Caco-2 (cell line): Measurements from ENCODE around the gene TOP3B. TPM values are rescaled to one million over a fixed set of nuclear protein-coding genes. Genes with fewer than 3 reads are reported as not detected.

Experiments
- Bru-seq: library from RNA; stranded (reverse); fragments of 400-500 nt; gene quantifications from one replicate; lab custom pipeline; 2021; lab: Mats Ljungman, UMichigan
- BruChase-seq, 2 experiments: library from RNA; stranded (reverse); fragments of 400-500 nt; gene quantifications; one replicate each; lab custom pipeline; 2021; lab: Mats Ljungman, UMichigan
- BruUV-seq: library from RNA; stranded (reverse); fragments of 400-500 nt; replicated peaks from 2 replicates; lab custom pipeline; 2021; lab: Mats Ljungman, UMichigan
- CTCF ChIA-PET: fragments of 300-600 bp; sonication (Branson Sonifier 250); formaldehyde crosslinking; loops from one replicate; lab custom pipeline; 2022; ENCODE audit warnings: antibody characterized with exemption; lab: Charles Lee
- POLR2A ChIA-PET: fragments of 300-600 bp; sonication (Branson Sonifier 250); formaldehyde crosslinking; loops from one replicate; lab custom pipeline; 2022; ENCODE audit warnings: antibody characterized with exemption; lab: Charles Lee
- DNase-seq, 2 experiments: peaks; one replicate each; pipeline versions ENCODE4 v3.0.0 to v3.0.0-alpha.2; 2020 to 2022
- H3K27me3 ChIP-seq: replicated peaks from 2 replicates; pipeline ENCODE4 v1.6.0; 2011; ENCODE audit warnings: low read length; ENCODE audit not compliant: control insufficient read depth, insufficient read depth
- H3K36me3 ChIP-seq: 2 replicates; pipeline ENCODE4 v1.5.1; 2011; ENCODE audit warnings: low read length; ENCODE audit not compliant: control insufficient read depth, insufficient read depth
- H3K4me1 ChIP-seq: fragments of 250-450 bp; sonication (Bioruptor Pico); 2 replicates; pipeline ENCODE4 v1.5.1; 2020; ENCODE audit warnings: mild to moderate bottlenecking
- H3K4me3 ChIP-seq: 2 replicates; pipeline ENCODE4 v1.5.1; 2011; ENCODE audit warnings: low read depth, mild to moderate bottlenecking, control low read depth, low read length
- H3K9me3 ChIP-seq: fragments of 250-450 bp; sonication (Bioruptor Pico); 2 replicates; pipeline ENCODE4 v1.5.1; 2020; ENCODE audit warnings: mild to moderate bottlenecking, moderate library complexity
- H3K27ac Mint-ChIP-seq: one replicate; pipeline ENCODE4 v1.8.0; 2022; ENCODE audit warnings: mixed read lengths; ENCODE audit not compliant: unreplicated experiment
- H3K27me3 Mint-ChIP-seq: one replicate; pipeline ENCODE4 v1.8.0; 2022; ENCODE audit warnings: mixed read lengths; ENCODE audit not compliant: insufficient read depth, unreplicated experiment
- H3K36me3 Mint-ChIP-seq: one replicate; pipeline ENCODE4 v1.8.0; 2022; ENCODE audit warnings: mild to moderate bottlenecking, mixed read lengths; ENCODE audit not compliant: insufficient read depth, unreplicated experiment
- H3K4me1 Mint-ChIP-seq: one replicate; pipeline ENCODE4 v1.8.0; 2022; ENCODE audit warnings: low read depth, mixed read lengths; ENCODE audit not compliant: unreplicated experiment
- H3K4me3 Mint-ChIP-seq: one replicate; pipeline ENCODE4 v1.8.0; 2022; ENCODE audit warnings: mild to moderate bottlenecking, moderate library complexity, mixed read lengths; ENCODE audit not compliant: unreplicated experiment
- H3K9me3 Mint-ChIP-seq: one replicate; pipeline ENCODE4 v1.8.0; 2022; ENCODE audit warnings: mixed read lengths; ENCODE audit not compliant: unreplicated experiment
- intact Hi-C: fragments of 100-400 bp; cut with micrococcal nuclease; formaldehyde crosslinking; loops from one replicate; pipeline ENCODE4 v1.10.0; 2022; ENCODE audit not compliant: unreplicated experiment
- long read RNA-seq: library from polyadenylated mRNA; stranded (forward); transcript quantifications from one replicate; pipeline ENCODE4 v2.0.0, GENCODE V29; 2022
- total RNA-seq: library from RNA; stranded (reverse); gene quantifications from 2 replicates; pipeline ENCODE4 v1.2.3, GENCODE V29; 2022
- TF ChIP-seq, protein P1 (sequence below), 2 experiments: fragments of 200-600 bp in 1 of 2; IDR thresholded peaks; 1 replicate in 1 of 2; 2 replicates in 1 of 2; pipeline versions ENCODE4 v1.5.1 to v1.8.0; 2011 to 2022; ENCODE audit warnings: antibody characterized with exemption in 1 of 2, control low read depth in 1 of 2, inconsistent platforms in 1 of 2, low read depth in 1 of 2, low read length in 1 of 2, mild to moderate bottlenecking in 1 of 2, moderate library complexity in 1 of 2; ENCODE audit not compliant: insufficient read depth in 1 of 2, severe bottlenecking in 1 of 2, unreplicated experiment in 1 of 2

Gene TOP3B, protein sequence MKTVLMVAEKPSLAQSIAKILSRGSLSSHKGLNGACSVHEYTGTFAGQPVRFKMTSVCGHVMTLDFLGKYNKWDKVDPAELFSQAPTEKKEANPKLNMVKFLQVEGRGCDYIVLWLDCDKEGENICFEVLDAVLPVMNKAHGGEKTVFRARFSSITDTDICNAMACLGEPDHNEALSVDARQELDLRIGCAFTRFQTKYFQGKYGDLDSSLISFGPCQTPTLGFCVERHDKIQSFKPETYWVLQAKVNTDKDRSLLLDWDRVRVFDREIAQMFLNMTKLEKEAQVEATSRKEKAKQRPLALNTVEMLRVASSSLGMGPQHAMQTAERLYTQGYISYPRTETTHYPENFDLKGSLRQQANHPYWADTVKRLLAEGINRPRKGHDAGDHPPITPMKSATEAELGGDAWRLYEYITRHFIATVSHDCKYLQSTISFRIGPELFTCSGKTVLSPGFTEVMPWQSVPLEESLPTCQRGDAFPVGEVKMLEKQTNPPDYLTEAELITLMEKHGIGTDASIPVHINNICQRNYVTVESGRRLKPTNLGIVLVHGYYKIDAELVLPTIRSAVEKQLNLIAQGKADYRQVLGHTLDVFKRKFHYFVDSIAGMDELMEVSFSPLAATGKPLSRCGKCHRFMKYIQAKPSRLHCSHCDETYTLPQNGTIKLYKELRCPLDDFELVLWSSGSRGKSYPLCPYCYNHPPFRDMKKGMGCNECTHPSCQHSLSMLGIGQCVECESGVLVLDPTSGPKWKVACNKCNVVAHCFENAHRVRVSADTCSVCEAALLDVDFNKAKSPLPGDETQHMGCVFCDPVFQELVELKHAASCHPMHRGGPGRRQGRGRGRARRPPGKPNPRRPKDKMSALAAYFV
- 63.0 and 63.7 TPM in 2 replicates for total RNA-seq
- Bru-seq, nascent RNA = percentile 75 among the genes with signal in this experiment
- percentile 79 among the genes with signal in this experiment for BruChase-seq, experiment 1, labeled RNA remaining after a 2-hour chase
- percentile 81 among the genes with signal in this experiment for BruChase-seq, experiment 2, labeled RNA remaining after a 6-hour chase
- long read RNA-seq, transcript TOP3B-201 (18 exons, 2,863 nt) = major isoform, 17 of 57 reads
- long read RNA-seq, partial matches to known transcripts = 7 of 57 reads
- long read RNA-seq, other reads (novel, unspliced or antisense) = 33 of 57 reads

DNA sequence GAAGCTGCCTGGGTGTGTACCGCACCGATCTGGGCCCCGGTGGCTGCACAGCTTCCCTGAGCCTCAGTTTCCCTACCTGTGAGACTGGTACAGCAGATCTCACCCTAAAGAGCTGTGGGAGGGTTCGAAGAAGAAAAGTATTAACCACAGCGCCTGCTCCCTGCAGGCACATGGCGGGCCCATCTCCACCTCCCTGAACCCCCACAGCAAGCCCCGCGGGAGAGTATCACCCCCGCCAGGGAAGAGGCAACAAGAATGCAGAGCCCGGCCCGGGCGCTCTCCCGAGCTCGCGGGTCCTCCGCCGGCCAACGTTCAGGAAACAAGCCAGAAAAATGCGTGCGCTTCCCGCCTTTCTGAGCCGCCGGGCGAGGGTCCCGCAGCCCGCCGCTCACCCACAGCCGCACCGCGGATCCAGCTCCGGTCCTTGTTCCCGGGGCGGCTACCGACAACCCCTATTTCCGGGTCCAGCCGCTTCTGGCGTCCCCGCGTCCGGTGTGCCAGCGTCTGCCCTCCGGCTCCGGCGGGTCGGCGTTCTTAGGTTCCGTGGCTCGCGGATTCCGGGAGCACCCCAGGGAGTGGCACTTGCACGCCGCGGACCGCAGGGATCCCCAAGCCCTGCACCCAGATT, at the start of gene TOP3B:
Gene TOP3B (minus strand): TSS at position 450 of the 628 bp plus-strand sequence. CDS start 7,078 bp downstream, outside the sequence.
- CTCF ChIA-PET = interaction anchor here (1.1 to 1.8 kb wide), 2 partner anchors 10 to 30 kb away, joined by 3 to 6 read pairs; partner anchors contain the start of gene PPM1F
- Histone ChIP-seq H3K9me3 (no peaks in the 10 kb centered on the region), H3K4me3 (peak within 1 kb of the TSS; percentile 81), H3K4me1 (peaks cover 4% of the 10 kb centered on the region; the same call in 1 of the 2 replicates), H3K27me3 (no peaks in the 10 kb centered on the region), H3K36me3 (no peaks in the 10 kb centered on the region)
- intact Hi-C loops = no loop called here
- H3K4me1 Mint-ChIP-seq = no peaks in the 10 kb centered on the region
- TSS peak; percentile 77 for BruUV-seq
- H3K9me3 Mint-ChIP-seq = no peaks in the 10 kb centered on the region
- POLR2A ChIA-PET = interaction anchor here (1.9 kb wide), 1 partner anchor 10 kb away, joined by 4 read pairs; no protein-coding TSS in a partner anchor
- TF ChIP-seq, protein P1, sequence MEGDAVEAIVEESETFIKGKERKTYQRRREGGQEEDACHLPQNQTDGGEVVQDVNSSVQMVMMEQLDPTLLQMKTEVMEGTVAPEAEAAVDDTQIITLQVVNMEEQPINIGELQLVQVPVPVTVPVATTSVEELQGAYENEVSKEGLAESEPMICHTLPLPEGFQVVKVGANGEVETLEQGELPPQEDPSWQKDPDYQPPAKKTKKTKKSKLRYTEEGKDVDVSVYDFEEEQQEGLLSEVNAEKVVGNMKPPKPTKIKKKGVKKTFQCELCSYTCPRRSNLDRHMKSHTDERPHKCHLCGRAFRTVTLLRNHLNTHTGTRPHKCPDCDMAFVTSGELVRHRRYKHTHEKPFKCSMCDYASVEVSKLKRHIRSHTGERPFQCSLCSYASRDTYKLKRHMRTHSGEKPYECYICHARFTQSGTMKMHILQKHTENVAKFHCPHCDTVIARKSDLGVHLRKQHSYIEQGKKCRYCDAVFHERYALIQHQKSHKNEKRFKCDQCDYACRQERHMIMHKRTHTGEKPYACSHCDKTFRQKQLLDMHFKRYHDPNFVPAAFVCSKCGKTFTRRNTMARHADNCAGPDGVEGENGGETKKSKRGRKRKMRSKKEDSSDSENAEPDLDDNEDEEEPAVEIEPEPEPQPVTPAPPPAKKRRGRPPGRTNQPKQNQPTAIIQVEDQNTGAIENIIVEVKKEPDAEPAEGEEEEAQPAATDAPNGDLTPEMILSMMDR (IDR thresholded peaks at IDR 0.05; ENCODE audit: insufficient read depth in 1 of 2, low read depth in 1 of 2, low read length in 1 of 2, severe bottlenecking in 1 of 2, unreplicated experiment in 1 of 2) = no peak
- no peaks in the 10 kb centered on the region for H3K27me3 Mint-ChIP-seq
- peak; percentile 84 to 88 for DNase-seq
- peak within 1 kb of the TSS; percentile 82 for H3K4me3 Mint-ChIP-seq
- H3K27ac Mint-ChIP-seq = peak within 1 kb of the TSS; percentile 82
- H3K36me3 Mint-ChIP-seq = no peaks in the 10 kb centered on the region

DNA sequence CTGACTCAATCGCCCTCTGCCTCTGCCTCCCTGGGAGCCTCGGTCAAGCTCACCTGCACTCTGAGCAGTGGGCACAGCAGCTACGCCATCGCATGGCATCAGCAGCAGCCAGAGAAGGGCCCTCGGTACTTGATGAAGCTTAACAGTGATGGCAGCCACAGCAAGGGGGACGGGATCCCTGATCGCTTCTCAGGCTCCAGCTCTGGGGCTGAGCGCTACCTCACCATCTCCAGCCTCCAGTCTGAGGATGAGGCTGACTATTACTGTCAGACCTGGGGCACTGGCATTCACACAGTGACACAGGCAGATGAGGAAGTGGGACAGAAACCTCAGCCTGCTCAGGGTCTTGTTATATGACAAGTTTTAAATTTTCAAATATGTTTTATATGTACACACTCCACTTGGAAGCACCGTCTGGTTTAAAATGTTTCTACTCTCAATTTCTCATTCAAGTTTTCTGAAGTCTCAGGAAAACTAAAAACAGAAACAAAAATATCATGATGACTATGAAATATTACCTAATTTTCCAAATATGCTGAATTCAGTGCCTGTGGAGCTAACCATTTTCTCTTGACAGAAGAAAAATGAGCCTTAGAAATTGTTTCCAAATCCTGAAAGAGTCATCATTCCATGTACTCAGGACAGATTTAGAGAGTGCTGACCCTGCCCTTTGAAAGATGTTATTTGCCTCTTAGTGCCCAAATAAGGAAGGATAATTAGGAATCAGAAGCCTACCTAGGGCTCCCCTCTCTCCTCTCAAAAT, 48.8 kb upstream of the TOP3B start:
- H3K4me1 ChIP-seq = no peaks in the 10 kb centered on the region
- H3K4me1 Mint-ChIP-seq = no peaks in the 10 kb centered on the region
- ChIA-PET CTCF (interaction anchor here (0.6 to 1.2 kb wide), 3 partner anchors 79 to 164 kb away, joined by 3 to 4 read pairs (median 3); no protein-coding TSS in a partner anchor), POLR2A (no interaction called here)
- no TSS peak for BruUV-seq
- no peaks in the 10 kb centered on the region for H3K9me3 Mint-ChIP-seq
- no peaks in the 10 kb centered on the region for H3K36me3 Mint-ChIP-seq
- no peaks in the 10 kb centered on the region for H3K27me3 Mint-ChIP-seq
- H3K27ac Mint-ChIP-seq = no peak overlapping the region
- no peaks in the 10 kb centered on the region for H3K27me3 ChIP-seq
- TF ChIP-seq, protein P1 (IDR thresholded peaks at IDR 0.05; ENCODE audit: insufficient read depth in 1 of 2, low read depth in 1 of 2, low read length in 1 of 2, severe bottlenecking in 1 of 2, unreplicated experiment in 1 of 2) = no peak
- no peaks in the 10 kb centered on the region for H3K9me3 ChIP-seq
- DNase-seq = no peak
- H3K4me3 ChIP-seq = no peak overlapping the region
- no peak overlapping the region for H3K4me3 Mint-ChIP-seq
- H3K36me3 ChIP-seq = no peaks in the 10 kb centered on the region
- intact Hi-C loops = no loop called here
